H9 (cell line): ENCODE measurements around the gene ELMOD3. TPM values are rescaled to one million over a fixed set of nuclear protein-coding genes. Genes with fewer than 3 reads are reported as not detected.
A peak's percentile ranks its signal among the peaks of the same experiment; 100 is the strongest.

Experiments
- DNase-seq: peaks from one replicate; pipeline ENCODE4 v3.0.0-alpha.2; 2017
- H2AFZ ChIP-seq: one replicate; pipeline ENCODE4 v1.6.1; 2013; ENCODE audit warnings: mild to moderate bottlenecking, low read length, control low read depth, moderate library complexity
- H2AK5ac ChIP-seq: 2 replicates; pipeline ENCODE4 v1.6.1; 2013; ENCODE audit warnings: low read length, control low read depth, mixed read lengths; ENCODE audit not compliant: insufficient read length
- H2BK120ac ChIP-seq: one replicate; pipeline ENCODE4 v1.6.1; 2013; ENCODE audit warnings: low read depth, mild to moderate bottlenecking, low read length, control low read depth, inconsistent platforms; ENCODE audit not compliant: poor library complexity, severe bottlenecking
- H2BK12ac ChIP-seq: 2 replicates; pipeline ENCODE4 v1.6.1; 2013; ENCODE audit warnings: low read length, control low read depth, mixed read lengths, low read depth; ENCODE audit not compliant: insufficient read length
- H2BK15ac ChIP-seq: 2 replicates; pipeline ENCODE4 v1.6.1; 2013; ENCODE audit warnings: low read depth, low read length, control low read depth
- H2BK20ac ChIP-seq: one replicate; pipeline ENCODE4 v1.6.1; 2013; ENCODE audit warnings: low read depth, mild to moderate bottlenecking, low read length, control low read depth, inconsistent platforms; ENCODE audit not compliant: poor library complexity, severe bottlenecking
- H2BK5ac ChIP-seq: 2 replicates; pipeline ENCODE4 v1.6.1; 2013; ENCODE audit warnings: low read length, control low read depth, mixed read lengths; ENCODE audit not compliant: insufficient read length
- H3K14ac ChIP-seq: 2 replicates; pipeline ENCODE4 v1.6.1; 2013; ENCODE audit warnings: low read length, control low read depth; ENCODE audit not compliant: insufficient read depth
- H3K18ac ChIP-seq: 2 replicates; pipeline ENCODE4 v1.6.1; 2013; ENCODE audit warnings: low read depth, mild to moderate bottlenecking, mixed read lengths, low read length, control low read depth; ENCODE audit not compliant: insufficient read length
- H3K23ac ChIP-seq: 2 replicates; pipeline ENCODE4 v1.6.1; 2013; ENCODE audit warnings: low read length, control low read depth, mixed read lengths, low read depth; ENCODE audit not compliant: insufficient read length
- H3K23me2 ChIP-seq: 2 replicates; pipeline ENCODE4 v1.6.1; 2013; ENCODE audit warnings: low read depth, mild to moderate bottlenecking, mixed read lengths, low read length, control low read depth; ENCODE audit not compliant: insufficient read length, poor library complexity, severe bottlenecking
- H3K27ac ChIP-seq: 2 replicates; pipeline ENCODE4 v1.5.1; 2013; ENCODE audit warnings: low read length, control low read depth, mixed read lengths, low read depth; ENCODE audit not compliant: insufficient read length
- H3K27me3 ChIP-seq: 2 replicates; pipeline ENCODE4 v1.6.1; 2013; ENCODE audit warnings: low read length, control low read depth, inconsistent platforms; ENCODE audit not compliant: insufficient read depth
- H3K4ac ChIP-seq: 2 replicates; pipeline ENCODE4 v1.6.1; 2013; ENCODE audit warnings: low read depth, mild to moderate bottlenecking, control low read depth, inconsistent platforms, low read length, moderate library complexity
- H3K4me1 ChIP-seq: 2 replicates; pipeline ENCODE4 v1.6.1; 2013; ENCODE audit warnings: low read length, control low read depth, inconsistent platforms; ENCODE audit not compliant: insufficient read depth
- H3K4me2 ChIP-seq: 2 replicates; pipeline ENCODE4 v1.6.1; 2013; ENCODE audit warnings: low read length, control low read depth, mixed read lengths; ENCODE audit not compliant: insufficient read length, insufficient read depth
- H3K56ac ChIP-seq: 2 replicates; pipeline ENCODE4 v1.6.1; 2013; ENCODE audit warnings: low read depth, mild to moderate bottlenecking, mixed read lengths, low read length, control low read depth; ENCODE audit not compliant: insufficient read length
- H3K79me1 ChIP-seq: 2 replicates; pipeline ENCODE4 v1.6.1; 2013; ENCODE audit warnings: low read depth, mild to moderate bottlenecking, moderate library complexity, low read length, control low read depth, inconsistent platforms; ENCODE audit not compliant: insufficient read depth, poor library complexity, severe bottlenecking
- H3K79me2 ChIP-seq: 2 replicates; pipeline ENCODE4 v1.6.1; 2013; ENCODE audit warnings: low read length, control low read depth, inconsistent platforms; ENCODE audit not compliant: insufficient read depth
- H3K9ac ChIP-seq: 2 replicates; pipeline ENCODE4 v1.6.1; 2013; ENCODE audit warnings: low read length, control low read depth, mixed read lengths; ENCODE audit not compliant: insufficient read length; ENCODE audit errors: extremely low read depth
- H3K9me3 ChIP-seq: one replicate; pipeline ENCODE4 v1.6.1; 2013; ENCODE audit warnings: low read depth, low read length, inconsistent platforms; ENCODE audit not compliant: control insufficient read depth
- H3T11ph ChIP-seq: one replicate; pipeline ENCODE4 v1.6.1; 2013; ENCODE audit warnings: mild to moderate bottlenecking, low read length, control low read depth, inconsistent platforms
- H4K20me1 ChIP-seq: one replicate; pipeline ENCODE4 v1.6.1; 2013; ENCODE audit not compliant: control insufficient read depth, insufficient read length, insufficient read depth
- H4K5ac ChIP-seq: 2 replicates; pipeline ENCODE4 v1.6.1; 2013; ENCODE audit warnings: low read depth, mild to moderate bottlenecking, mixed read lengths, low read length, control low read depth; ENCODE audit not compliant: insufficient read length
- H4K8ac ChIP-seq: replicated peaks from 2 replicates; pipeline ENCODE4 v1.6.1; 2013; ENCODE audit warnings: low read length, control low read depth, mixed read lengths, low read depth; ENCODE audit not compliant: insufficient read length
- H4K91ac ChIP-seq: 2 replicates; pipeline ENCODE4 v1.6.1; 2013; ENCODE audit warnings: low read depth, mild to moderate bottlenecking, moderate library complexity, mixed read lengths, low read length, control low read depth; ENCODE audit not compliant: insufficient read length
- H3K27ac Mint-ChIP-seq, 3 experiments: 2 replicates in 2 of 3; 3 replicates in 1 of 3; pipeline ENCODE4 v1.8.0; 2020 to 2021; ENCODE audit warnings: mixed read lengths in 3 of 3, mild to moderate bottlenecking in 1 of 3, moderate library complexity in 1 of 3
- H3K27me3 Mint-ChIP-seq: 2 replicates; pipeline ENCODE4 v1.8.0; 2021; ENCODE audit warnings: low read depth, mild to moderate bottlenecking, moderate library complexity, mixed read lengths
- H3K36me3 Mint-ChIP-seq, 3 experiments: 2 replicates in 2 of 3; 3 replicates in 1 of 3; pipeline ENCODE4 v1.8.0; 2020 to 2021; ENCODE audit warnings: low read depth in 3 of 3, mixed read lengths in 3 of 3; ENCODE audit not compliant: insufficient read depth in 1 of 3
- H3K4me1 Mint-ChIP-seq, 2 experiments: 2 replicates each; pipeline ENCODE4 v1.8.0; 2020; ENCODE audit warnings: mixed read lengths in 2 of 2
- H3K4me3 Mint-ChIP-seq, 2 experiments: 2 replicates in 1 of 2; 3 replicates in 1 of 2; pipeline ENCODE4 v1.8.0; 2020 to 2021; ENCODE audit warnings: mild to moderate bottlenecking in 2 of 2, mixed read lengths in 2 of 2, moderate library complexity in 1 of 2
- H3K9me3 Mint-ChIP-seq, 2 experiments: 2 replicates in 1 of 2; 3 replicates in 1 of 2; pipeline ENCODE4 v1.8.0; 2020; ENCODE audit warnings: mild to moderate bottlenecking in 2 of 2, mixed read lengths in 2 of 2, moderate library complexity in 1 of 2
- WGBS: extraction: QIAGEN DNeasy Blood & Tissue Kit; methylation state at CpG from one replicate; pipeline ENCODE4 v1.1.7; 2013; ENCODE audit warnings: missing lambda C conversion rate, low lambda C conversion rate, mixed read lengths; ENCODE audit not compliant: insufficient read length; ENCODE audit errors: extremely low coverage; 5-methylcytosine and 5-hydroxymethylcytosine counted together
- total RNA-seq: library from RNA; stranded (reverse); gene quantifications from 2 replicates; pipeline ENCODE4 v1.2.1, GENCODE V29; 2021
- TF ChIP-seq, protein P1 (sequence below): fragments of 200-600 bp; sonication (generic); conservative IDR thresholded peaks from 3 replicates; pipeline ENCODE4 v1.8.0; 2021; ENCODE audit warnings: antibody characterized with exemption, mild to moderate bottlenecking

ELMOD3 gene
- total RNA-seq, 1 experiment from 2014 or later, result 7.6 TPM

GRCh38 chr2:85353876-85354285, 688 bp upstream of the ELMOD3 start:
- H3K9me3 ChIP-seq, result no peaks in the 10 kb centered on the region
- H3K9me3 Mint-ChIP-seq, result no peaks in the 10 kb centered on the region
- no peak overlapping the region for H3K23ac ChIP-seq
- H3K27me3 Mint-ChIP-seq, result no peaks in the 10 kb centered on the region
- H2BK15ac ChIP-seq, result no peak overlapping the region
- H2AFZ ChIP-seq, result no peak overlapping the region
- H3K4me2 ChIP-seq, result peak overlapping the region; percentile 89
- H3K4me1 Mint-ChIP-seq, result peaks cover 5 to 12% of the 10 kb centered on the region in 2 experiments; a peak in 3 of 4 replicates
- peaks cover 12 to 31% (median 21%) of the 10 kb centered on the region in 3 experiments; a peak in 6 of 7 replicates for H3K36me3 Mint-ChIP-seq
- no peak overlapping the region for H2BK20ac ChIP-seq
- no peak overlapping the region for H3K14ac ChIP-seq
- H3K79me2 ChIP-seq, result no peaks in the 10 kb centered on the region
- no peak overlapping the region for H2BK12ac ChIP-seq
- H3K4me3 Mint-ChIP-seq, result peak overlapping the region; percentile 91 to 99
- no peak overlapping the region for H3K56ac ChIP-seq
- H4K5ac ChIP-seq, result no peak overlapping the region
- TF ChIP-seq, protein P1, sequence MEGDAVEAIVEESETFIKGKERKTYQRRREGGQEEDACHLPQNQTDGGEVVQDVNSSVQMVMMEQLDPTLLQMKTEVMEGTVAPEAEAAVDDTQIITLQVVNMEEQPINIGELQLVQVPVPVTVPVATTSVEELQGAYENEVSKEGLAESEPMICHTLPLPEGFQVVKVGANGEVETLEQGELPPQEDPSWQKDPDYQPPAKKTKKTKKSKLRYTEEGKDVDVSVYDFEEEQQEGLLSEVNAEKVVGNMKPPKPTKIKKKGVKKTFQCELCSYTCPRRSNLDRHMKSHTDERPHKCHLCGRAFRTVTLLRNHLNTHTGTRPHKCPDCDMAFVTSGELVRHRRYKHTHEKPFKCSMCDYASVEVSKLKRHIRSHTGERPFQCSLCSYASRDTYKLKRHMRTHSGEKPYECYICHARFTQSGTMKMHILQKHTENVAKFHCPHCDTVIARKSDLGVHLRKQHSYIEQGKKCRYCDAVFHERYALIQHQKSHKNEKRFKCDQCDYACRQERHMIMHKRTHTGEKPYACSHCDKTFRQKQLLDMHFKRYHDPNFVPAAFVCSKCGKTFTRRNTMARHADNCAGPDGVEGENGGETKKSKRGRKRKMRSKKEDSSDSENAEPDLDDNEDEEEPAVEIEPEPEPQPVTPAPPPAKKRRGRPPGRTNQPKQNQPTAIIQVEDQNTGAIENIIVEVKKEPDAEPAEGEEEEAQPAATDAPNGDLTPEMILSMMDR, result no peak
- H3K4ac ChIP-seq, result no peak overlapping the region
- H2AK5ac ChIP-seq, result no peak overlapping the region
- H3T11ph ChIP-seq, result no peak overlapping the region
- no peak overlapping the region for H2BK120ac ChIP-seq
- H4K20me1 ChIP-seq, result no peaks in the 10 kb centered on the region
- H3K18ac ChIP-seq, result no peak overlapping the region
- H3K9ac ChIP-seq, result peak overlapping the region; percentile 5
- no peak overlapping the region for H3K27ac ChIP-seq
- no CpG with 5 or more reads among the region's 16 CpGs for WGBS
- H3K79me1 ChIP-seq, result no peaks in the 10 kb centered on the region
- H3K23me2 ChIP-seq, result peaks cover 12% of the 10 kb centered on the region
- no peak overlapping the region for H3K27ac Mint-ChIP-seq
- no peaks in the 10 kb centered on the region for H3K4me1 ChIP-seq
- no peak overlapping the region for H4K91ac ChIP-seq
- H4K8ac ChIP-seq, result no peak overlapping the region
- H2BK5ac ChIP-seq, result no peak overlapping the region
- no peaks in the 10 kb centered on the region for H3K27me3 ChIP-seq
- DNase-seq, result no peak
